Cortex of kidney (tissue), 1 donor: Measurements from ENCODE around the gene ACO2.
"Not testable (repeated sequence)": the region's sequence is repeated elsewhere in the genome, so short reads cannot be mapped to it uniquely, and the experiment has no call there.

Experiments used
- DNase-seq: peaks from one replicate; lab custom pipeline; 2025; lab: John Stamatoyannopoulos, UW

Gene ACO2

GRCh38 chr22:41448189-41448808, 20.6 kb upstream of the ACO2 start:
- DNase-seq = no peak

GRCh38 chr22:41458161-41458728, 10.7 kb upstream of the ACO2 start:
- DNase-seq = no peak

GRCh38 chr22:41459431-41459830, 9.5 kb upstream of the ACO2 start:
- DNase-seq = no peak

GRCh38 chr22:41460071-41460470, 8.8 kb upstream of the ACO2 start:
- DNase-seq = not testable (repeated sequence)

GRCh38 chr22:41461901-41462300, 7.0 kb upstream of the ACO2 start:
- no peak for DNase-seq

GRCh38 chr22:41469218-41469851, 418 bp downstream of the ACO2 start:
- no peak for DNase-seq

GRCh38 chr22:41470886-41471285, 2.0 kb downstream of the ACO2 start:
- no peak for DNase-seq

- no peak for DNase-seq
Measured at GRCh38 chr22:41471568-41471967, 2.7 kb downstream of the ACO2 start.

- no peak for DNase-seq
Measured at GRCh38 chr22:41474872-41475451, 6.0 kb downstream of the ACO2 start.

GRCh38 chr22:41478473-41478872, 9.6 kb downstream of the ACO2 start:
- no peak for DNase-seq

GRCh38 chr22:41478891-41479521, 10.1 kb downstream of the ACO2 start:
- no peak for DNase-seq

- DNase-seq = no peak
Measured at GRCh38 chr22:41479671-41480396, 10.9 kb downstream of the ACO2 start.

- DNase-seq = no peak
Measured at GRCh38 chr22:41480397-41480735, 11.4 kb downstream of the ACO2 start.

- DNase-seq = no peak
Measured at GRCh38 chr22:41481131-41481830, 12.4 kb downstream of the ACO2 start.

- DNase-seq = no peak
Measured at GRCh38 chr22:41481925-41482318, 13.0 kb downstream of the ACO2 start.

GRCh38 chr22:41482319-41482935, 13.5 kb downstream of the ACO2 start:
- DNase-seq = no peak

GRCh38 chr22:41485033-41485432, 16.1 kb downstream of the ACO2 start:
- no peak for DNase-seq

GRCh38 chr22:41487037-41487935, 18.4 kb downstream of the ACO2 start:
- DNase-seq = no peak

GRCh38 chr22:41488076-41488475, 19.2 kb downstream of the ACO2 start:
- no peak for DNase-seq
